BJ (cell line): ENCODE measurements around the gene CLSTN2. TPM values are rescaled to one million over a fixed set of nuclear protein-coding genes. Genes with fewer than 3 reads are reported as not detected.

Experiments used
- CTCF ChIA-PET: fragments of 350-600 bp; formaldehyde crosslinking; extraction: SDS; loops from one replicate; lab custom pipeline; 2021; ENCODE audit warnings: antibody characterized with exemption, inconsistent platforms; lab: Yijun Ruan, JAX
- POLR2A ChIA-PET: fragments of 300-600 bp; sonication (Branson Sonifier 250); formaldehyde crosslinking; extraction: SDS; loops from one replicate; lab custom pipeline; 2021; ENCODE audit warnings: antibody characterized with exemption; lab: Charles Lee
- DNase-seq: peaks from one replicate; pipeline ENCODE4 v3.0.0-alpha.2; 2011; ENCODE audit warnings: low read depth
- H3K27me3 ChIP-seq: 2 replicates; pipeline ENCODE4 v1.6.0; 2011; ENCODE audit warnings: low read length; ENCODE audit not compliant: control insufficient read depth, insufficient read depth
- H3K36me3 ChIP-seq: 2 replicates; pipeline ENCODE4 v1.5.1; 2011; ENCODE audit warnings: low read length; ENCODE audit not compliant: control insufficient read depth, insufficient read depth
- H3K4me3 ChIP-seq: 2 replicates; pipeline ENCODE4 v1.5.1; 2011; ENCODE audit warnings: low read depth, mild to moderate bottlenecking, control low read depth, low read length
- polyA plus RNA-seq: library from polyadenylated mRNA; depleted of rRNA; stranded (reverse); fragments of >200 nt; gene quantifications from 2 replicates; pipeline ENCODE4 v1.2.3, GENCODE V29; 2011
- TF ChIP-seq, protein P1 (sequence below): IDR thresholded peaks from 2 replicates; pipeline ENCODE4 v1.5.1; 2011; ENCODE audit warnings: low read depth, mild to moderate bottlenecking, control low read depth, inconsistent platforms, low read length, moderate library complexity; ENCODE audit not compliant: insufficient read depth

Gene CLSTN2
- polyA plus RNA-seq, 1 experiment, result 1.8 TPM

DNA sequence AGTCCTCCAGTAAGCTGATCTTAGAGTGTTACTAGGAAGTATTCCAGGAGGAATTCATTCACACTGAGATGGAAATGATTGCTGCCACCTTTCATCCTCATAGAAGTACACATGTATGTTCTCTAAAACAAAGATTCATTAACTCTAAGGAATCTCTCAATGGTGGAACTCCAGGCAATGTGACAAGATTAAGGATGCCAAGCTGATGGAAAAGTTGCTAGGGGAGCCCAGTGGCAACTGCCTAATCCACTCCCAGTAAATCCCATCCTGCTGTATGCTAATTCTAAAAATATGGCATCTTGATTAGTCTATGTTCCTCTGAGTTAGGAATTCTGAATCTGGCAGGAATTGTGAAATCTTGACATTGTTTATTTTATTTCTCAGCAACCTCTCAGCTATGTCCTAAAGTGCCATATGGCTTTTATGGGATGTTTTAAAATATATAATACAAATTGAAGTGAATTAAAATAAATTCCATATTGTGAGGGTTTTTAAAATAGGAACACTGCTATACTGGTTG, 532.9 kb downstream of the CLSTN2 start:
- H3K4me3 ChIP-seq, result no peak overlapping the region
- H3K27me3 ChIP-seq, result no peaks in the 10 kb centered on the region
- DNase-seq, result no peak
- TF ChIP-seq, protein P1, sequence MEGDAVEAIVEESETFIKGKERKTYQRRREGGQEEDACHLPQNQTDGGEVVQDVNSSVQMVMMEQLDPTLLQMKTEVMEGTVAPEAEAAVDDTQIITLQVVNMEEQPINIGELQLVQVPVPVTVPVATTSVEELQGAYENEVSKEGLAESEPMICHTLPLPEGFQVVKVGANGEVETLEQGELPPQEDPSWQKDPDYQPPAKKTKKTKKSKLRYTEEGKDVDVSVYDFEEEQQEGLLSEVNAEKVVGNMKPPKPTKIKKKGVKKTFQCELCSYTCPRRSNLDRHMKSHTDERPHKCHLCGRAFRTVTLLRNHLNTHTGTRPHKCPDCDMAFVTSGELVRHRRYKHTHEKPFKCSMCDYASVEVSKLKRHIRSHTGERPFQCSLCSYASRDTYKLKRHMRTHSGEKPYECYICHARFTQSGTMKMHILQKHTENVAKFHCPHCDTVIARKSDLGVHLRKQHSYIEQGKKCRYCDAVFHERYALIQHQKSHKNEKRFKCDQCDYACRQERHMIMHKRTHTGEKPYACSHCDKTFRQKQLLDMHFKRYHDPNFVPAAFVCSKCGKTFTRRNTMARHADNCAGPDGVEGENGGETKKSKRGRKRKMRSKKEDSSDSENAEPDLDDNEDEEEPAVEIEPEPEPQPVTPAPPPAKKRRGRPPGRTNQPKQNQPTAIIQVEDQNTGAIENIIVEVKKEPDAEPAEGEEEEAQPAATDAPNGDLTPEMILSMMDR, result no peak
- ChIA-PET POLR2A (no interaction called here), CTCF (no interaction called here)
- no peaks in the 10 kb centered on the region for H3K36me3 ChIP-seq

DNA sequence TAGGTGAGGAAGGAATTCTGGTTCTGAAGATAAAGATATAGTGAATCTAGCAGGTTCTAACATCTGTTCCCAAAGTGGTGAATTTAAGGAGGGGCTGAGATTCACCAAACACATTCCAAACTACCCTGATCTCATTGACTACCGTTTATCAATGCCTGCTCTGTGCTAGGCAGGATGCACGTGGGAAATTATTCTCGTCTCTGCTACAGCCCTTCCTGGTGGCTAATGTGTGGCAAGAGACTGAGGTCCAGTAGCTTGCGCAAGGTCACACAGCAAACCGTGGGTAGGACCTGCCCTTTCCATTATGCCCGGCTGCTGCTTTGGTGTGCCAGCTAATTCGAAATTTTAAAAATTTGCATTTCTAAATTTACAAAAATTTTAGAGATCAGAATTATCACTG, 533.4 kb downstream of the CLSTN2 start:
- Histone ChIP-seq H3K4me3 (no peak overlapping the region), H3K27me3 (no peaks in the 10 kb centered on the region), H3K36me3 (no peaks in the 10 kb centered on the region)
- CTCF ChIA-PET, result no interaction called here
- TF ChIP-seq, protein P1, result no peak
- DNase-seq, result no peak
- POLR2A ChIA-PET, result no interaction called here

DNA sequence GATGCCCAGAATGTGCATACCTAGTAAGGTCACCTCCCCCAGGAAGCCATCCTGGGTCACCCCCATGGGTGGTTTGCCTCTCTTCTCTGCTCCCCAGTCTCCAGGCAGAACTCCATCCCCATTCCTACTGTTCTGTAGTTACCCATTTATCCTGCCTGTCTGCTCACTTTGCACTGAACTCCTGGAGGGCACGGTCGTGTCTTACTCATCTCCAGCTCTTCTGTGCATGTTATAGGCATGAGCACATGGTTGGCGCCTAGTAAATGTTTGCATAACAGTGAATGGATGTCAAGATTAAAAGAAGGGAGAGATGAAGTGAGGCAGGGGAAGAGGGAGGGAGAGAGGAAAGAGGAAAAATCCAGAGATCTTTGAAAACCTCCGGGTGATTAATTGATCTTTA, 534.5 kb downstream of the CLSTN2 start:
- TF ChIP-seq, protein P1, result no peak
- DNase-seq, result no peak
- ChIA-PET CTCF (no interaction called here), POLR2A (no interaction called here)
- Histone ChIP-seq H3K4me3 (no peak overlapping the region), H3K36me3 (no peaks in the 10 kb centered on the region), H3K27me3 (no peaks in the 10 kb centered on the region)

DNA sequence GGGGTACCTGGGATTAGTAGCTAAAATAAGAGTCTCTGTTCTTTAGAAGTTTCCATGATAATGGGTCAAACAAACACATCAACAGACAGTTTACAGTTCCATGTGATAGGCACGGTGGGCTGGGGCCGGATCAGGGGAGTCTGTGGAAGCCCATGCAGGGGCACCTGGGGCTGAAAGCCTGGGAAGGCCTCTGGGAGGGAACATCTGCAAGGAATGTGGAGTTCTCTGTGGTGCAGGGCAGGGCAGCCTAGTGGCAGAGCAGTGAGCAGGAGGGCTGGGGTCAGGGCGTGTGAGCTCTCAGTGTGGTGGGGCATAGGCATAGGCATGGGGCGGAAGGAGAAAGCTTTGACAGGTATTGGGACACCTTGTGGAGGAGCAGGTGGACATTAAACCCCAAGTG, 535.2 kb downstream of the CLSTN2 start:
- CTCF ChIA-PET, result no interaction called here
- DNase-seq, result no peak
- H3K4me3 ChIP-seq, result no peak overlapping the region
- TF ChIP-seq, protein P1, result no peak
- no peaks in the 10 kb centered on the region for H3K27me3 ChIP-seq
- no peaks in the 10 kb centered on the region for H3K36me3 ChIP-seq
- POLR2A ChIA-PET, result no interaction called here

DNA sequence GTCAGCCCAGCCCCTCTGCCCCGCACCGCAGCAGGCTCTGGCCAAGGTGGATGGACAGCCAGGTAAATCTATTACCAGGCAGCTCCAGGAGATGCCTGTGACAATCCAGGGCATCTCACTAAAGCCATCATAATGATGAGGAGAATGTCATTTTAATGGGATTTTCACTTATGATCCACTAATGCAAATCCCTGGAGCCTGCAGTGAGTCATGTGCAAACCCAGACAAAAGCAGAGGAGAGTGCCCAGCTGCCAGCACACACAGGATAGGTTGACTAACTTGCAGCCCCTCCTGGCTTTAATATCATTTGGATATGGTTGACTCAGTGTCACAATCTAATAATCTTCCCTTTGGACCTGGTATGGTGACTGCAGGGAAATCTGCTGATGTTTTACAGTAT, 536.0 kb downstream of the CLSTN2 start:
- TF ChIP-seq, protein P1, result no peak
- CTCF ChIA-PET, result interaction anchor here (0.6 kb wide), 1 partner anchor 533 kb away, joined by 3 read pairs; no protein-coding TSS in a partner anchor
- DNase-seq, result no peak
- Histone ChIP-seq H3K4me3 (no peak overlapping the region), H3K27me3 (no peaks in the 10 kb centered on the region), H3K36me3 (no peaks in the 10 kb centered on the region)
- POLR2A ChIA-PET, result no interaction called here
